NK-92 treated with Interleukin-12 subunit alpha and Interleukin-12 subunit beta, amount 100 ng/mL, for 24 hours (cell line): ENCODE measurements around the gene TRERF1.
"Not testable (repeated sequence)": the region's sequence is repeated elsewhere in the genome, so short reads cannot be mapped to it uniquely, and the experiment has no call there.

Experiments used
- DNase-seq: peaks from one replicate; lab custom pipeline; 2025; lab: John Stamatoyannopoulos, UW

Gene TRERF1

GRCh38 chr6:42335896-42336295, 115.8 kb downstream of the TRERF1 start:
- DNase-seq = no peak

GRCh38 chr6:42334870-42335269, 116.9 kb downstream of the TRERF1 start:
- DNase-seq = no peak

GRCh38 chr6:42333612-42334011, 118.1 kb downstream of the TRERF1 start:
- no peak for DNase-seq

GRCh38 chr6:42332916-42333315, 118.8 kb downstream of the TRERF1 start:
- DNase-seq = no peak

GRCh38 chr6:42331019-42331418, 120.7 kb downstream of the TRERF1 start:
- no peak for DNase-seq

GRCh38 chr6:42326248-42326647, 125.5 kb downstream of the TRERF1 start:
- no peak for DNase-seq

- not testable (repeated sequence) for DNase-seq
Observed at GRCh38 chr6:42324656-42325324, 126.9 kb downstream of the TRERF1 start.

- DNase-seq = no peak
Observed at GRCh38 chr6:42322676-42323075, 129.1 kb downstream of the TRERF1 start.

GRCh38 chr6:42321976-42322375, 129.8 kb downstream of the TRERF1 start:
- no peak for DNase-seq

GRCh38 chr6:42320762-42321161, 131.0 kb downstream of the TRERF1 start:
- no peak for DNase-seq

- no peak for DNase-seq
Observed at GRCh38 chr6:42318480-42318879, 133.2 kb downstream of the TRERF1 start.

GRCh38 chr6:42316981-42317380, 134.7 kb downstream of the TRERF1 start:
- no peak for DNase-seq

GRCh38 chr6:42315991-42316970, 135.4 kb downstream of the TRERF1 start:
- peak; percentile 17 for DNase-seq

GRCh38 chr6:42315259-42315990, 136.3 kb downstream of the TRERF1 start:
- DNase-seq = no peak

GRCh38 chr6:42314571-42315258, 137.0 kb downstream of the TRERF1 start:
- DNase-seq = no peak

- no peak for DNase-seq
Observed at GRCh38 chr6:42313941-42314570, 137.7 kb downstream of the TRERF1 start.

- DNase-seq = no peak
Observed at GRCh38 chr6:42313038-42313437, 138.7 kb downstream of the TRERF1 start.

- DNase-seq = no peak
Observed at GRCh38 chr6:42307141-42307470, 144.6 kb downstream of the TRERF1 start.

GRCh38 chr6:42306439-42307140, 145.1 kb downstream of the TRERF1 start:
- DNase-seq = no peak

GRCh38 chr6:42304053-42304712, 147.5 kb downstream of the TRERF1 start:
- DNase-seq = no peak
